GM12864 (cell line): ENCODE measurements around the gene EGFL8.
"Not testable (repeated sequence)": the region's sequence is repeated elsewhere in the genome, so short reads cannot be mapped to it uniquely, and the experiment has no call there.

Source experiments
- DNase-seq: peaks from one replicate; pipeline ENCODE4 v3.0.0-alpha.2; 2011; ENCODE audit warnings: low read depth
- H3K4me3 ChIP-seq: 2 replicates; pipeline ENCODE4 v1.5.1; 2011; ENCODE audit warnings: mild to moderate bottlenecking, low read depth, low read length, control low read depth
- TF ChIP-seq, protein P1 (sequence below): IDR thresholded peaks from 2 replicates; pipeline ENCODE4 v1.5.1; 2011; ENCODE audit warnings: low read depth, mild to moderate bottlenecking, moderate library complexity, low read length, control low read depth, inconsistent platforms; ENCODE audit errors: missing control alignments

Gene EGFL8

DNA sequence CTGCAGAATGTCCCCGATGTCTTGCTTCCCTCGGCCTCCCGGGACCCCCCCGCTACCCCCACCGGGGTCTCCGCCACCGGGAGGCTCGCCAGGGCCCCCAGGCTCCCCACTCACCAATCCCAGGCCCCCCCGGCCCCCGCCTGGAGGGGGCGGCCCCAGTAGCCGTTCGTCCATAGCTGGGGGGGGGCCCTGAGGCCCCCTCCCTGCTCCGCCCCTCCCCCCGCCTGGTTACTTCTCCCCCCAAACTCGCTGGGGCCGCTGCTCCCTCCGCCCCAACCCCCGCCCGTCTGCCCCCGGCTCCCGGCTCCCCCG lies 25.3 kb downstream of the EGFL8 start:
- TF ChIP-seq, protein P1, sequence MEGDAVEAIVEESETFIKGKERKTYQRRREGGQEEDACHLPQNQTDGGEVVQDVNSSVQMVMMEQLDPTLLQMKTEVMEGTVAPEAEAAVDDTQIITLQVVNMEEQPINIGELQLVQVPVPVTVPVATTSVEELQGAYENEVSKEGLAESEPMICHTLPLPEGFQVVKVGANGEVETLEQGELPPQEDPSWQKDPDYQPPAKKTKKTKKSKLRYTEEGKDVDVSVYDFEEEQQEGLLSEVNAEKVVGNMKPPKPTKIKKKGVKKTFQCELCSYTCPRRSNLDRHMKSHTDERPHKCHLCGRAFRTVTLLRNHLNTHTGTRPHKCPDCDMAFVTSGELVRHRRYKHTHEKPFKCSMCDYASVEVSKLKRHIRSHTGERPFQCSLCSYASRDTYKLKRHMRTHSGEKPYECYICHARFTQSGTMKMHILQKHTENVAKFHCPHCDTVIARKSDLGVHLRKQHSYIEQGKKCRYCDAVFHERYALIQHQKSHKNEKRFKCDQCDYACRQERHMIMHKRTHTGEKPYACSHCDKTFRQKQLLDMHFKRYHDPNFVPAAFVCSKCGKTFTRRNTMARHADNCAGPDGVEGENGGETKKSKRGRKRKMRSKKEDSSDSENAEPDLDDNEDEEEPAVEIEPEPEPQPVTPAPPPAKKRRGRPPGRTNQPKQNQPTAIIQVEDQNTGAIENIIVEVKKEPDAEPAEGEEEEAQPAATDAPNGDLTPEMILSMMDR, result no peak
- DNase-seq, result no peak
- peak overlapping the region; percentile 97 for H3K4me3 ChIP-seq

DNA sequence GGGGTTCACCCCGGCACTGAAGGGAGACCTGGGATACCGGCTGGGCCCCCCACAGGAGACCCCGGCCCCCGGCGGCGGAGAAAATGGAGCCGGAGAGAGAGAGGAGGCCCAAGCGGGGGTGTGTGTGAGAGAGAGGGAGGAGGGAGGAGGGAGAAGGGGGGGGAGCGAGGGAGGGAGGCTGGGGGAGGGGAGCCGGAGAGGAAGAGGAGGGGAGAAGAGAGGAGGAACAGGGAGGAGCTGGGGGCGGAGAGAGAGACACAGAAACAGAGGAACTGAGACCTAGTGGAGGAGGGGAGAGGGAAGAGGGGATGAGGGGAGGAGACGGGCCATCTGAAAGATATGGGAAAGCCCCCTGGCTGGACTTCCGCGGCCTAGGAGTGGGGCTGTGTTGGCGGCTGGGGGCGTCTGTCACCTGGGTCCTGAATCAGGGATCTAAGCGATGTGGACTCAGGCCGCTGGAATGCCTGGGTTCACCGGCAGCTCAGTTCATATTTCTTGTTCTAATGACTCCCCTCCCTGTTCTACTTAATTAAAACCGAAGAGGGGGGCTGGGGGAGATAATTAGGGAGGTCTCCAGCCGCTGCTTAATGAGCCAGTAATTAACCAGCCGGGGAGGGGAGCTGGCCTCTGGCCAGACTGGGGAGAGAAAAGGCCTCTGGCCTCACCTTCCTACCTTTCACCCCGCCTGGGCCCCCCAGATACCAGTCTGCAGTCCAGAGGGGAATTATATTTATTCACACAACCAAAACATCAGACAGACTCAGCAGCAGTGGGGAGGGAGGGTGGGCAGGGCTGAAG lies 25.9 kb downstream of the EGFL8 start, which contains the start of gene PBX2:
PBX2 (minus strand) TSS at position 149 of the 798 bp plus-strand sequence. CDS start 287 bp downstream, outside the sequence.
- peak; percentile 87 for DNase-seq
- H3K4me3 ChIP-seq, result peak within 1 kb of the TSS; percentile 97
- TF ChIP-seq, protein P1, result no peak

DNA sequence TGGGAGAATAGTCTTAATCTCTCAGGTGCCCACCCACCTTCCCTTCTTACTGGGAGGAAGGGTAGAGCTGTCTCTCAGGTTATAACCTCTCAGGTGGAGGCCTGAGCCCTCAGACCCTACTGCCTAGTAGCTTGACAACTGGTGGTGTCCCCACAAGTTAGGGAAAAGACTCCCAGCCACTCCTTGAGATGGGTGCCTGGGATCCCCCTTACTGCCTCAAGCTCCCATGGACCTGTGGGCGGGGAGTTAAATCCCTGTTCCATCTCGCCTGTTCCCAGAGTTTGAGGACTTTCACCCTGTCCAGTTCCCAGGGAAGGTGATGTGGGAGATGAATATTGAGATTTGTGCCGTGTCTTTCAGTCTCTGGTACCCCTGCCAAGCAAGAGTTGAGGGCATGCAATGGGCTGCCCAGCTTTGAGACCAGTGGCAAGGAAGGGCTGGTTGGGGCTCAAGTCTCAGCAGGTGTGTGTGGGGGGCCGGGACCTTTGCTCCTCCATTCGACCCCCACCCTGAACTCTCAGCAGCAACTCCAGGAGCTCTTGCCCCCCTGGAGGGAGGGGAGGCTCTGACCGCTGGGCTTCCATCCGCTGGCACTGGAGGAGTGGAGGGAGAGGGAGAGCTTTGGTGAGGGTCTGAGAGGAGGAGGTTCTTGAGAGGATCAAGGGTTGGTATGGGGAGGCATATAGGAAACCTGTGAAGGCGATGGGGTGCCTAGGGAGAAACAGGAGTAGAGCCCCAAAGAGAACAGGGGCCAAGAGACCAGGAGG lies 26.7 kb downstream of the EGFL8 start:
- DNase-seq, result no peak
- TF ChIP-seq, protein P1, result no peak
- peak overlapping the region; percentile 97 for H3K4me3 ChIP-seq

- H3K4me3 ChIP-seq, result peak overlapping the region; percentile 97
- TF ChIP-seq, protein P1, result no peak
- DNase-seq, result no peak
These were observed 27.6 kb downstream of the EGFL8 start for GRCh38 chr6:32191696-32192607.

GRCh38 chr6:32192608-32193039 lies 28.2 kb downstream of the EGFL8 start, which contains the start of gene GPSM3:
Gene GPSM3 (minus strand): TSS chr6:32192643. CDS start chr6:32192513, 130 bp downstream.
- peak within 1 kb of the TSS; percentile 97 for H3K4me3 ChIP-seq
- TF ChIP-seq, protein P1, result no peak
- no peak for DNase-seq

DNA sequence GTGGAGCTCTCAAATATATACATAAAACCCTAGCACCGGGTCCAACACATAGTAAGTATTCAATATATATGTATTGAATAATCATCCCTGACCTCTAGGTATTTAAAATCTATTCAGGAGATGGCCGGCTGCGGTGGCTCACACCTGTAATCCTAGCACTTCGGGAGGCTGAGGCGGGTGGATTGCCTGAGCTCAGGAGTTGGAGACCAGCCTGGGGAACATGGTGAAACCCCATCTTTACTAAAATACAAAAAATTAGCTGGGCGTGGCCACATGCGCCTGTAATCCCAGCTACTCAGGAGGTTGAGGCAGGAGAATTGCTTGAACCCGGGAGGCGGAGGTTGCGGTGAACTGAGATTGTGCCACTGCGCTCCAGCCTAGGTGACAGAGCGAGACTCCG lies 28.7 kb downstream of the EGFL8 start:
- DNase-seq, result not testable (repeated sequence)
- peak overlapping the region; percentile 97 for H3K4me3 ChIP-seq

GRCh38 chr6:32194388-32194787 lies 30.0 kb downstream of the EGFL8 start:
- no peak overlapping the region for H3K4me3 ChIP-seq
- TF ChIP-seq, protein P1, result no peak
- no peak for DNase-seq
